Myocyte (in vitro differentiated cells): ENCODE measurements around the gene ZSCAN4. TPM values are rescaled to one million over a fixed set of nuclear protein-coding genes. Genes with fewer than 3 reads are reported as not detected.

Source experiments
- DNase-seq: peaks from one replicate; pipeline ENCODE4 v3.0.0-alpha.2; 2012; ENCODE audit warnings: low read depth
- polyA plus RNA-seq: library from polyadenylated mRNA; unstranded; fragments of >200 nt; gene quantifications from one replicate; pipeline ENCODE4 v1.2.1, GENCODE V29; 2012; ENCODE audit warnings: missing spikeins
- total RNA-seq: library from RNA; depleted of rRNA; stranded (reverse); fragments of >200 nt; gene quantifications from 2 replicates; pipeline ENCODE4 v1.2.3, GENCODE V29; 2014

The ZSCAN4 gene
- total RNA-seq = 0.16 and 0.67 TPM in 2 replicates
- polyA plus RNA-seq = 0.55 TPM

GRCh38 chr19:57668635-57669034, at the start of gene ZSCAN4:
Gene ZSCAN4, plus strand, starts transcription at chr19:57668935. Its CDS starts 7,211 bp downstream, at chr19:57676146.
- DNase-seq = no peak

- DNase-seq = no peak
Observed at GRCh38 chr19:57620673-57621348, 47.9 kb upstream of the ZSCAN4 start.

- DNase-seq = no peak
Observed at GRCh38 chr19:57623091-57623490, 45.6 kb upstream of the ZSCAN4 start.

- DNase-seq = peak; percentile 98
Observed at GRCh38 chr19:57632987-57633831, 35.5 kb upstream of the ZSCAN4 start, which contains the start of gene ZNF211. Gene ZNF211, plus strand, starts transcription at chr19:57633168. Its CDS starts 179 bp downstream, at chr19:57633347.

- DNase-seq = no peak
Observed at GRCh38 chr19:57633832-57634131, 35.0 kb upstream of the ZSCAN4 start.

- no peak for DNase-seq
Observed at GRCh38 chr19:57637379-57637778, 31.4 kb upstream of the ZSCAN4 start.

GRCh38 chr19:57641715-57642234, 27.0 kb upstream of the ZSCAN4 start:
- DNase-seq = no peak

GRCh38 chr19:57642396-57643046, 26.2 kb upstream of the ZSCAN4 start:
- DNase-seq = no peak

GRCh38 chr19:57643734-57644133, 25.0 kb upstream of the ZSCAN4 start:
- DNase-seq = no peak

GRCh38 chr19:57648331-57649003, 20.3 kb upstream of the ZSCAN4 start:
- no peak for DNase-seq

GRCh38 chr19:57651654-57651996, 17.1 kb upstream of the ZSCAN4 start:
- no peak for DNase-seq

- no peak for DNase-seq
Observed at GRCh38 chr19:57653689-57654088, 15.0 kb upstream of the ZSCAN4 start.

GRCh38 chr19:57655443-57655842, 13.3 kb upstream of the ZSCAN4 start:
- no peak for DNase-seq

- DNase-seq = no peak
Observed at GRCh38 chr19:57656346-57656745, 12.4 kb upstream of the ZSCAN4 start.

GRCh38 chr19:57664269-57665127, 4.2 kb upstream of the ZSCAN4 start:
- DNase-seq = peak; percentile 87

GRCh38 chr19:57665261-57665806, 3.4 kb upstream of the ZSCAN4 start:
- DNase-seq = peak; percentile 82

GRCh38 chr19:57667228-57667627, 1.5 kb upstream of the ZSCAN4 start:
- no peak for DNase-seq

- DNase-seq = no peak
Observed at GRCh38 chr19:57671124-57671895, 2.6 kb downstream of the ZSCAN4 start.

GRCh38 chr19:57672466-57672865, 3.7 kb downstream of the ZSCAN4 start:
- no peak for DNase-seq
